ENCODE data around the gene ANK3.

- TF ChIP-seq, protein P1, sequence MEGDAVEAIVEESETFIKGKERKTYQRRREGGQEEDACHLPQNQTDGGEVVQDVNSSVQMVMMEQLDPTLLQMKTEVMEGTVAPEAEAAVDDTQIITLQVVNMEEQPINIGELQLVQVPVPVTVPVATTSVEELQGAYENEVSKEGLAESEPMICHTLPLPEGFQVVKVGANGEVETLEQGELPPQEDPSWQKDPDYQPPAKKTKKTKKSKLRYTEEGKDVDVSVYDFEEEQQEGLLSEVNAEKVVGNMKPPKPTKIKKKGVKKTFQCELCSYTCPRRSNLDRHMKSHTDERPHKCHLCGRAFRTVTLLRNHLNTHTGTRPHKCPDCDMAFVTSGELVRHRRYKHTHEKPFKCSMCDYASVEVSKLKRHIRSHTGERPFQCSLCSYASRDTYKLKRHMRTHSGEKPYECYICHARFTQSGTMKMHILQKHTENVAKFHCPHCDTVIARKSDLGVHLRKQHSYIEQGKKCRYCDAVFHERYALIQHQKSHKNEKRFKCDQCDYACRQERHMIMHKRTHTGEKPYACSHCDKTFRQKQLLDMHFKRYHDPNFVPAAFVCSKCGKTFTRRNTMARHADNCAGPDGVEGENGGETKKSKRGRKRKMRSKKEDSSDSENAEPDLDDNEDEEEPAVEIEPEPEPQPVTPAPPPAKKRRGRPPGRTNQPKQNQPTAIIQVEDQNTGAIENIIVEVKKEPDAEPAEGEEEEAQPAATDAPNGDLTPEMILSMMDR (IDR thresholded peaks at IDR 0.05) = no peak
- TF ChIP-seq POLR2A (IDR thresholded peaks at IDR 0.05) = no peak
Measured at GRCh38 chr10:59993931-59994330, 395.7 kb downstream of the ANK3 start.

Data from breast epithelium (tissue), 3 donors.